Activated CD8-positive, alpha-beta memory T cell treated with anti-CD3 and anti-CD28 coated beads, Interleukin-2, amount 10 ng/mL, durations not matched to agents 7 days and 5 days (primary cell): Measurements from ENCODE around the gene RNF212. TPM values are rescaled to one million over a fixed set of nuclear protein-coding genes. Genes with fewer than 3 reads are reported as not detected.
"Not testable (repeated sequence)": the region's sequence is repeated elsewhere in the genome, so short reads cannot be mapped to it uniquely, and the experiment has no call there.

ENCODE experiments used
- ATAC-seq: fragments of 150-1000 bp; cut with Tn5 transposase; one replicate; pipeline ENCODE4 v1.10.0; 2021; ENCODE audit warnings: moderate library complexity
- CTCF ChIA-PET: fragments of 350-600 bp; sonication (Branson Sonifier 250); formaldehyde crosslinking; loops from one replicate; lab custom pipeline; 2021; ENCODE audit warnings: antibody characterized with exemption; lab: Charles Lee
- DNase-seq: peaks from one replicate; pipeline ENCODE4 v3.0.0-alpha.2; 2020
- H3K27ac Mint-ChIP-seq: one replicate; pipeline ENCODE4 v1.8.0; 2021; ENCODE audit warnings: mild to moderate bottlenecking, mixed read lengths
- H3K27me3 Mint-ChIP-seq: one replicate; pipeline ENCODE4 v1.8.0; 2021; ENCODE audit warnings: mixed read lengths
- H3K36me3 Mint-ChIP-seq: one replicate; pipeline ENCODE4 v1.8.0; 2021; ENCODE audit warnings: mild to moderate bottlenecking, mixed read lengths
- H3K4me1 Mint-ChIP-seq: one replicate; pipeline ENCODE4 v1.8.0; 2021; ENCODE audit warnings: mixed read lengths
- H3K4me3 Mint-ChIP-seq: one replicate; pipeline ENCODE4 v1.8.0; 2021; ENCODE audit warnings: mild to moderate bottlenecking, moderate library complexity, mixed read lengths
- H3K9me3 Mint-ChIP-seq: one replicate; pipeline ENCODE4 v1.8.0; 2022; ENCODE audit warnings: low read depth, mixed read lengths
- total RNA-seq, 2 experiments: library from RNA; stranded (reverse); gene quantifications; one replicate each; pipeline ENCODE4 v1.2.3, GENCODE V29; 2021

RNF212 gene
- total RNA-seq, 2 experiments from 2014 or later: 1.2 to 3.2 TPM

- CTCF ChIA-PET: no interaction called here
- H3K27ac Mint-ChIP-seq: no peak overlapping the region
- no peaks in the 10 kb centered on the region for H3K36me3 Mint-ChIP-seq
- no peak overlapping the region for H3K4me3 Mint-ChIP-seq
- no peak for ATAC-seq
- H3K4me1 Mint-ChIP-seq: peaks cover 8% of the 10 kb centered on the region
- H3K9me3 Mint-ChIP-seq: no peaks in the 10 kb centered on the region
- H3K27me3 Mint-ChIP-seq: peaks cover 38% of the 10 kb centered on the region
- no peak for DNase-seq
These were observed 51.6 kb downstream of the RNF212 start for GRCh38 chr4:1061760-1062159.

GRCh38 chr4:1061056-1061700, 52.2 kb downstream of the RNF212 start:
- Mint-ChIP-seq H3K4me1 (peaks cover 10% of the 10 kb centered on the region), H3K36me3 (no peaks in the 10 kb centered on the region), H3K9me3 (no peaks in the 10 kb centered on the region), H3K4me3 (no peak overlapping the region), H3K27me3 (peaks cover 39% of the 10 kb centered on the region), H3K27ac (no peak overlapping the region)
- DNase-seq (no peak), ATAC-seq (no peak)
- CTCF ChIA-PET: no interaction called here

DNA sequence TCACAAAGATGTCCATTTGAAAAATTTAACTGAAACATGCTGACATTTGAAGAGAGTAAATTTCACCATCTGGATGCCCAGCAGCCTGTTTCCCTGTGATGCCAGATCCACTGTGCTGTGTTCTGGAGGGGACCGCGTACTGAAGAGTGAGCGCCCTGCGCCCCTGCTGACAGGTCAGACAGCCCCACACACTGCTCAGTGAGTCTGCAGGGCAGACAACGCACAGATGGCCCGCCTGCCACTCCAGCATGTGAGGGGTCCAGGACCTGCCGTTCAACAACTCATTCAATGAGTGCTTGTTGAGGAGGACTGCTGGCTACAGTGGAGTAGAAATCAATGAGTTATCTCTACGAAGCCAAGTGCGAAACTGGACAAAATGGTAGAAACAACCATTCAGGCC, 52.7 kb downstream of the RNF212 start:
- Mint-ChIP-seq H3K36me3 (no peaks in the 10 kb centered on the region), H3K27ac (no peak overlapping the region), H3K4me1 (peaks cover 16% of the 10 kb centered on the region), H3K27me3 (peaks cover 43% of the 10 kb centered on the region), H3K9me3 (no peaks in the 10 kb centered on the region), H3K4me3 (no peak overlapping the region)
- ATAC-seq (no peak), DNase-seq (no peak)
- CTCF ChIA-PET: no interaction called here

DNA sequence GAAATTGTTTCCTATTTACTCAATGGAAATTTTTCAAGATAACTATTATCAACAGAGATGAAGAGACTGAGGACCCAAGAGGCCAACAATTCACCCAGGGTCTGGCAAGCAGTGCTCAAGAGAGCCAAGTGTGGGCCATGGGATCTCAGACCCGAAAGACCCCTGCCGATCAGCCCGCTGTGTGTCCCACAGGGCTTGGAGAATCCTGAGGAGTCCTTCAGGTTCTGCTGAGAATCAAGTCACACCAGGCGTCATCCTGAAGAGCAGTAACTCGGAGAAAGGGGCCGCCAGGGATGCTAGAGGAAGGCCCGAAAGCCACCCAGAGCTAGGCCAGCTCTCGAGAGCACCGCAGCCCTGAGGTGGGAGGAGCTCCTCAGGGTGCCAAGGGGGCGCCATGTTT, 53.2 kb downstream of the RNF212 start:
- peaks cover 18% of the 10 kb centered on the region for H3K4me1 Mint-ChIP-seq
- no peak overlapping the region for H3K4me3 Mint-ChIP-seq
- no peak overlapping the region for H3K27ac Mint-ChIP-seq
- no peak for DNase-seq
- CTCF ChIA-PET: no interaction called here
- H3K9me3 Mint-ChIP-seq: no peaks in the 10 kb centered on the region
- H3K27me3 Mint-ChIP-seq: peaks cover 46% of the 10 kb centered on the region
- no peaks in the 10 kb centered on the region for H3K36me3 Mint-ChIP-seq
- ATAC-seq: no peak

GRCh38 chr4:1058997-1059665, 54.2 kb downstream of the RNF212 start:
- Mint-ChIP-seq H3K27me3 (peaks cover 38% of the 10 kb centered on the region), H3K36me3 (no peaks in the 10 kb centered on the region), H3K4me3 (no peak overlapping the region), H3K9me3 (no peaks in the 10 kb centered on the region), H3K4me1 (peaks cover 18% of the 10 kb centered on the region), H3K27ac (no peak overlapping the region)
- CTCF ChIA-PET: no interaction called here
- DNase-seq (no peak), ATAC-seq (no peak)

DNA sequence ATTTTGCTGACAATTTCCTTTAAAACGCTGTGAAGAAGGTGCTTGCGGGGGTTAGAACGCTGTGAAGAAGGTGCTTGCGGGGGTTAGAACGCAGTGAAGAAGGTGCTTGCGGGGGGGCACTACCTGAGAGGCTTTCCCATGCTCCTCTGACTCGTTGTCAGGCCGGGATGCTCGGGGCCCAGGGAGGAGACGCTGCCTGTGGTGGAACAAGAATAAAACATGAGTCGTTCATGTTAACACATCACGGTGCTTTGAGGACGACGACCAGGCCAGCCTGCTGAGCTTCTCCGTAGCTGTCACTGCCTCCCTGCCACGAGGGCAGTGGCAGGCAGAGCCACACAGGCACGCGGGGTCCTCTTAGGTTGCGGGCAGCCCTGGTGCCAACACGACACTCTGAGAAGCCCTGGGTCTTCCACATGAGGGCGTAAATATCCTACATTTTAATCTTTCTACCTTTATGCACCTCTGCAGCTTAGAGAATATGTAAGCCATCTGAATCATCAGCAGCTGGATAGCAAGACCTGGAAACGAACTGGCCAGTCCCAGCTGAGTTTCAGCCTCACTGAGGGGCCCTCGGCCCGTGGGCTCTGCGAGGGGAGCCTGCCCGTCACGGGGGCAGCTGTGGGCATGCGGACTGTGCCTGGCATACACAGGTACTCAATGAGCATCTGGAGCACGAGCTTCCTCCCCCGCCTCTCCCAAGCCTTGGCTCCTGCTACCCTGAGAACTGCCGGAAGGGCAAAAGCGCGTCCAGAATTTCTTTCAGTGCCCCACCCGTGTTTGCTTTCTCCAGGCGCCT, 55.0 kb downstream of the RNF212 start:
- CTCF ChIA-PET: no interaction called here
- Mint-ChIP-seq H3K27ac (no peak overlapping the region), H3K36me3 (no peaks in the 10 kb centered on the region), H3K4me3 (no peak overlapping the region), H3K4me1 (peaks cover 18% of the 10 kb centered on the region), H3K27me3 (peaks cover 35% of the 10 kb centered on the region), H3K9me3 (no peaks in the 10 kb centered on the region)
- ATAC-seq: no peak
- no peak for DNase-seq

GRCh38 chr4:1057403-1057745, 56.0 kb downstream of the RNF212 start:
- H3K9me3 Mint-ChIP-seq: no peaks in the 10 kb centered on the region
- no peak overlapping the region for H3K27ac Mint-ChIP-seq
- no peaks in the 10 kb centered on the region for H3K36me3 Mint-ChIP-seq
- peaks cover 15% of the 10 kb centered on the region for H3K4me1 Mint-ChIP-seq
- DNase-seq (no peak), ATAC-seq (no peak)
- CTCF ChIA-PET: no interaction called here
- H3K4me3 Mint-ChIP-seq: no peak overlapping the region
- H3K27me3 Mint-ChIP-seq: peaks cover 33% of the 10 kb centered on the region

GRCh38 chr4:1056671-1057402, 56.5 kb downstream of the RNF212 start:
- CTCF ChIA-PET: no interaction called here
- H3K27me3 Mint-ChIP-seq: peaks cover 28% of the 10 kb centered on the region
- no peak overlapping the region for H3K4me3 Mint-ChIP-seq
- no peak overlapping the region for H3K27ac Mint-ChIP-seq
- peaks cover 10% of the 10 kb centered on the region for H3K4me1 Mint-ChIP-seq
- H3K9me3 Mint-ChIP-seq: no peaks in the 10 kb centered on the region
- ATAC-seq: no peak
- no peak for DNase-seq
- no peaks in the 10 kb centered on the region for H3K36me3 Mint-ChIP-seq

DNA sequence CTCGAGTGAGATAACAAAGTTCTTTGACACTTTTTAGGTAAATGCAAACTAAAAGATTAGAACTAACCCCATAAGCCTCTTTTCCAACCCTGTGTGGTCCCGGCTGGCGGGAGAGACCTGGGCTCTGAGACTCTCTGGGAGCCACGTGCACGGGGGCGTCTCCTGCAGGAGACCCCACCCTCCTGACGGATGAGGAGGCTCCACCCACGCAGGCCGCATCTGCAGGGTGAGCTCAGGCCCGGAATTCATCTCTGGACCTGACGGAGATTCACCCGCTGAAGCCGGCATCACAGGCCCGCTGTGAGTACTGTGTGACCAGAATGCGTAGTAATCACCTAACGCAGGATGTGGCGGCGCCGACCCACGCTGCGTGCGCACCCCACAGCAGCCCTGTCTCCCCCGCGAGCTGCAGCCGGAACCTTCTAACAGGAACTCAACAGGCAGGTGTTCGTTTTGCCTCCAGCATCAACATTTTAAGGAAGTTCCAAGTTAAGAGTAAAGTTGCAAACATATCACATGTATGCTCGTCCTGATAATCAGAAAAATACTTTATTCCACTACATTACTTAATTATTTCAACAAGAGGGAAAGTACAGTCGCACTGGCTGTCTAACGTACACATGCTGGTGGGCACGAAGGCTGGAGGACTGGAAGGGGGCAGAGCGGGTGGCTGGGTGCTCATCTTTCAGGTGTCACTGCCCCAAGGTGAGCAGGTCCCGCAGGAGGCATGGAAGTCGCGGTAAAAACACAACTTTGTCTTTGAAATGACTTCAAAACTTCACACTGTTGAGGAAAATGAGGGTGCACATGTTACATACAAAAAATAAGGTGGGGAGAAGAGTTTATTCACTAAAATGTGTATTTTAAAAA, 57.4 kb downstream of the RNF212 start:
- H3K9me3 Mint-ChIP-seq: no peaks in the 10 kb centered on the region

GRCh38 chr4:1055243-1055701, 58.1 kb downstream of the RNF212 start:
- H3K9me3 Mint-ChIP-seq, H3K36me3 Mint-ChIP-seq, DNase-seq: not testable (repeated sequence)
- CTCF ChIA-PET: interaction anchor here (1.1 to 1.6 kb wide), 3 partner anchors 76 to 313 kb away, joined by 3 read pairs; no protein-coding TSS in a partner anchor
- peak; percentile 18 for ATAC-seq
- Mint-ChIP-seq H3K27me3 (peaks cover 19% of the 10 kb centered on the region), H3K27ac (peak overlapping the region; percentile 67), H3K4me1 (peaks cover 10% of the 10 kb centered on the region), H3K4me3 (peak overlapping the region; percentile 21)

More for the DNA sequence above, 57.4 kb downstream of the RNF212 start:
- peak; percentile 89 for DNase-seq
- Mint-ChIP-seq H3K27me3 (peaks cover 23% of the 10 kb centered on the region), H3K27ac (peak overlapping the region; percentile 67), H3K4me3 (peak overlapping the region; percentile 21), H3K36me3 (no peaks in the 10 kb centered on the region), H3K4me1 (peaks cover 10% of the 10 kb centered on the region)
- CTCF ChIA-PET: interaction anchor here (1.1 to 1.6 kb wide), 3 partner anchors 75 to 313 kb away, joined by 3 read pairs; no protein-coding TSS in a partner anchor
- ATAC-seq: peak; percentile 99

- CTCF ChIA-PET: interaction anchor here (1.1 to 1.6 kb wide), 3 partner anchors 76 to 312 kb away, joined by 3 read pairs; no protein-coding TSS in a partner anchor
- H3K27ac Mint-ChIP-seq, H3K9me3 Mint-ChIP-seq, ATAC-seq, DNase-seq, H3K4me3 Mint-ChIP-seq, H3K36me3 Mint-ChIP-seq: not testable (repeated sequence)
- Mint-ChIP-seq H3K4me1 (peaks cover 10% of the 10 kb centered on the region), H3K27me3 (peaks cover 19% of the 10 kb centered on the region)
These were observed 58.6 kb downstream of the RNF212 start for GRCh38 chr4:1054696-1055242.

GRCh38 chr4:1053891-1054290, 59.5 kb downstream of the RNF212 start:
- H3K4me1 Mint-ChIP-seq: peaks cover 10% of the 10 kb centered on the region
- H3K27me3 Mint-ChIP-seq: peaks cover 15% of the 10 kb centered on the region
- not testable (repeated sequence) for H3K36me3 Mint-ChIP-seq

More at GRCh38 chr4:1053891-1054290, 59.5 kb downstream of the RNF212 start:
- ATAC-seq, H3K4me3 Mint-ChIP-seq, H3K9me3 Mint-ChIP-seq, CTCF ChIA-PET, H3K27ac Mint-ChIP-seq, DNase-seq: not testable (repeated sequence)
